SK-N-MC (cell line): ENCODE data around the gene MIER2.

Experiments
- EZH2 ChIP-seq: fragments of 200-600 bp; sonication (generic); IDR thresholded peaks from one replicate; pipeline ENCODE4 v1.6.1; 2017; ENCODE audit warnings: antibody characterized with exemption
- POLR2AphosphoS5 ChIP-seq: IDR thresholded peaks from 2 replicates; pipeline ENCODE4 v1.6.1; 2012; ENCODE audit warnings: mild to moderate bottlenecking, low read depth, low read length, borderline replicate concordance

DNA sequence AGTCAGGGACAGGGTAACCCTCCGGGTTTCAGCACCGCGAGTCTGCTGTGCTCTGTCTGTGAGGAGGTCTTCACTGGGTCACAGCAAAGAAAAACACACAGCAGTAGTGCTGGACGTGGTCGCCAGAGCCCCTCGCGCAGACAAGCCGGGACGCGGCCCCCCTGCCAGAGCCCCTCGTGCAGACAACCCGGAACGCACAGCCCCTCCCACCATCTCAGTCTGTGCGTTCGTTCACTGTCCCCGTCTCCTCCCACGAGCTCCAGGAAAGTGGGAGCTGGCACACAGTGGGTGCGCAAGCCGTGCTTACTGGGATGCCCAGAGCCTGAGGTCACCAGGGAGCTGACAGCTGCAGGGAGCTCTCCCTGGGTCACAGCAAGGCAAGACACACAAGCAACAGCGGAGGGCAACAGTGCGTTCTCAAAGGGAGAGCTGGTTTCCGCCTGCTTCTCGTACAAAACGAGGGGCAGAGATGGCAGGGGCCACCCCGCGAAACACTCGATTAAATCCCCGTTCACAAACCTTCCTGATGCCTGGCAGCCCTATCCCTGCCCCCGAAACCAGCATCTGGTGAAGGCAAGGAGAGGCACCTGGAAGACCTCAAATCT is 50.2 kb downstream of the MIER2 start:
- TF ChIP-seq POLR2AphosphoS5 (no peak), EZH2 (no peak)
